IMR-90 (cell line): ENCODE results near the gene SYMPK. TPM values are rescaled to one million over a fixed set of nuclear protein-coding genes. Genes with fewer than 3 reads are reported as not detected.
"Not testable (repeated sequence)": the region's sequence is repeated elsewhere in the genome, so short reads cannot be mapped to it uniquely, and the experiment has no call there.

Experiments used
- ATAC-seq: fragments of 200-7000 bp; cut with Tn5 transposase; 2 replicates; pipeline ENCODE4 v1.9.1; 2020; ENCODE audit warnings: low read depth, mild to moderate bottlenecking, moderate library complexity
- BruUV-seq: library from RNA; stranded (reverse); fragments of 400-500 nt; replicated peaks from 2 replicates; lab custom pipeline; 2021; lab: Mats Ljungman, UMichigan
- CTCF ChIA-PET: fragments of 300-600 bp; formaldehyde crosslinking; extraction: SDS; loops from one replicate; lab custom pipeline; 2021; ENCODE audit warnings: antibody characterized with exemption; lab: Yijun Ruan, JAX
- POLR2A ChIA-PET: fragments of 300-600 bp; sonication (Branson Sonifier 250); formaldehyde crosslinking; loops from one replicate; lab custom pipeline; 2022; ENCODE audit warnings: antibody characterized with exemption; ENCODE audit not compliant: unreplicated experiment; lab: Charles Lee
- DNase-seq: peaks from one replicate; pipeline ENCODE4 v3.0.0; 2013
- H2AFZ ChIP-seq: replicated peaks from 2 replicates; pipeline ENCODE3; 2013; ENCODE audit warnings: low read length, mild to moderate bottlenecking; ENCODE audit not compliant: poor library complexity
- H2AK5ac ChIP-seq: 2 replicates; pipeline ENCODE4 v1.6.1; 2013; ENCODE audit warnings: low read depth, low read length, inconsistent platforms
- H2AK9ac ChIP-seq: replicated peaks from 2 replicates; pipeline ENCODE3; 2013; ENCODE audit warnings: mild to moderate bottlenecking, low read depth, low read length, moderate library complexity; ENCODE audit not compliant: poor library complexity
- H2BK120ac ChIP-seq: 2 replicates; pipeline ENCODE4 v1.6.1; 2013; ENCODE audit warnings: low read depth, low read length, inconsistent platforms
- H2BK15ac ChIP-seq: 3 replicates; pipeline ENCODE4 v1.6.1; 2013; ENCODE audit warnings: low read depth, low read length, inconsistent platforms
- H2BK20ac ChIP-seq: 2 replicates; pipeline ENCODE4 v1.6.1; 2013; ENCODE audit warnings: low read depth, mild to moderate bottlenecking, inconsistent platforms, low read length, moderate library complexity
- H2BK5ac ChIP-seq: 2 replicates; pipeline ENCODE4 v1.6.1; 2013; ENCODE audit warnings: mild to moderate bottlenecking, low read depth, low read length, inconsistent platforms; ENCODE audit not compliant: poor library complexity, severe bottlenecking
- H3K14ac ChIP-seq: replicated peaks from 2 replicates; pipeline ENCODE4 v1.6.1; 2013; ENCODE audit warnings: low read depth, low read length, inconsistent platforms
- H3K18ac ChIP-seq: 2 replicates; pipeline ENCODE4 v1.6.1; 2013; ENCODE audit warnings: low read depth, low read length, control low read depth
- H3K23ac ChIP-seq: 2 replicates; pipeline ENCODE4 v1.6.1; 2013; ENCODE audit warnings: low read depth, low read length, inconsistent platforms
- H3K27ac ChIP-seq: 2 replicates; pipeline ENCODE4 v1.5.1; 2013; ENCODE audit warnings: mild to moderate bottlenecking, control low read depth, low read length; ENCODE audit not compliant: insufficient read depth
- H3K27me3 ChIP-seq: 2 replicates; pipeline ENCODE4 v1.6.1; 2013; ENCODE audit warnings: low read length; ENCODE audit not compliant: control insufficient read depth, insufficient read depth
- H3K36me3 ChIP-seq: 2 replicates; pipeline ENCODE4 v1.6.1; 2013; ENCODE audit warnings: low read length, mixed read lengths; ENCODE audit not compliant: control insufficient read depth, insufficient read depth
- H3K4ac ChIP-seq: 2 replicates; pipeline ENCODE4 v1.6.1; 2013; ENCODE audit warnings: low read depth, low read length, inconsistent platforms
- H3K4me1 ChIP-seq: 2 replicates; pipeline ENCODE4 v1.6.1; 2013; ENCODE audit warnings: low read length, mixed read lengths; ENCODE audit not compliant: control insufficient read depth, insufficient read depth
- H3K4me2 ChIP-seq: 2 replicates; pipeline ENCODE4 v1.6.1; 2013; ENCODE audit warnings: low read depth, mild to moderate bottlenecking, control low read depth, low read length, moderate library complexity
- H3K4me3 ChIP-seq: 2 replicates; pipeline ENCODE4 v1.5.1; 2013; ENCODE audit warnings: low read depth, mild to moderate bottlenecking, control low read depth, low read length, moderate library complexity; ENCODE audit not compliant: insufficient read depth
- H3K56ac ChIP-seq: 2 replicates; pipeline ENCODE4 v1.6.1; 2013; ENCODE audit warnings: low read length, inconsistent platforms; ENCODE audit not compliant: insufficient read depth; ENCODE audit errors: extremely low read depth
- H3K79me1 ChIP-seq, 2 experiments: 2 replicates each; pipeline ENCODE4 v1.6.1; 2013; ENCODE audit warnings: low read length in 2 of 2, inconsistent platforms in 1 of 2, low read depth in 1 of 2
- H3K9ac ChIP-seq: 2 replicates; pipeline ENCODE4 v1.6.1; 2013; ENCODE audit warnings: low read depth, low read length, control low read depth
- H3K9me1 ChIP-seq: 2 replicates; pipeline ENCODE4 v1.6.1; 2013; ENCODE audit warnings: low read length, inconsistent platforms; ENCODE audit not compliant: insufficient read depth
- H3K9me3 ChIP-seq: 2 replicates; pipeline ENCODE4 v1.6.1; 2013; ENCODE audit warnings: low read length; ENCODE audit not compliant: control insufficient read depth, insufficient read depth
- H4K20me1 ChIP-seq: 2 replicates; pipeline ENCODE4 v1.6.1; 2013; ENCODE audit warnings: low read length, inconsistent platforms; ENCODE audit not compliant: insufficient read depth
- H4K5ac ChIP-seq: 2 replicates; pipeline ENCODE4 v1.6.1; 2013; ENCODE audit warnings: mild to moderate bottlenecking, low read depth, low read length, control low read depth
- H4K8ac ChIP-seq, 2 experiments: 2 replicates each; pipeline ENCODE4 v1.6.1; 2013; ENCODE audit warnings: low read depth in 2 of 2, low read length in 2 of 2, control low read depth in 1 of 2, inconsistent platforms in 1 of 2
- H4K91ac ChIP-seq: 2 replicates; pipeline ENCODE4 v1.6.1; 2013; ENCODE audit warnings: low read depth, low read length, inconsistent platforms; ENCODE audit not compliant: insufficient read depth
- WGBS, 2 experiments: methylation state at CpG; one replicate each; pipeline versions ENCODE4 v1.1.5 to v1.1.7; 2013; ENCODE audit warnings: missing lambda C conversion rate in 2 of 2; ENCODE audit not compliant: insufficient read length in 1 of 2; ENCODE audit errors: extremely low coverage in 2 of 2; 5-methylcytosine and 5-hydroxymethylcytosine counted together
- dilution Hi-C: fragments of 300-500 bp; cut with HindIII; formaldehyde crosslinking; loops from one replicate; pipeline ENCODE4 v1.14.3; 2018; ENCODE audit warnings: low sequenced_read_pairs; ENCODE audit not compliant: unreplicated experiment
- in situ Hi-C: fragments of 300-500 bp; cut with MboI; formaldehyde crosslinking; loops from 3 replicates; pipeline ENCODE4 v1.14.3; 2019; ENCODE audit warnings: low sequenced_read_pairs, inconsistent platforms, mixed read lengths
- intact Hi-C: fragments of 100-400 bp; cut with micrococcal nuclease; formaldehyde crosslinking; loops from 2 replicates; pipeline ENCODE4 v1.10.0; 2022
- polyA plus RNA-seq, 3 experiments: library from polyadenylated mRNA; depleted of rRNA; stranded (reverse); fragments of >200 nt; gene quantifications; 2 replicates each; pipeline ENCODE4 v1.2.3, GENCODE V29; 2012; ENCODE audit warnings: low replicate concordance in 1 of 3
- total RNA-seq: library from RNA; depleted of rRNA; stranded (reverse); fragments of >200 nt; gene quantifications from 2 replicates; pipeline ENCODE4 v1.2.3, GENCODE V29; 2012

SYMPK gene
- total and polyA plus RNA-seq, 2 of the 4 experiments (the other 2 are of a cell fraction): 35.3 to 71.5 TPM

- H2AFZ ChIP-seq, H3K4me3 ChIP-seq, H3K18ac ChIP-seq, H3K4me2 ChIP-seq, H2BK5ac ChIP-seq, H2BK20ac ChIP-seq, in situ Hi-C loops, intact Hi-C loops, H2BK120ac ChIP-seq, DNase-seq, BruUV-seq, dilution Hi-C loops, H4K8ac ChIP-seq, POLR2A ChIA-PET, H3K23ac ChIP-seq, H2BK15ac ChIP-seq, H3K4me1 ChIP-seq, H4K20me1 ChIP-seq, H3K9me3 ChIP-seq, H3K14ac ChIP-seq, H4K5ac ChIP-seq, H3K4ac ChIP-seq, H3K27me3 ChIP-seq, ATAC-seq, H3K9ac ChIP-seq, H3K27ac ChIP-seq, H3K56ac ChIP-seq, H4K91ac ChIP-seq, H2AK5ac ChIP-seq, H3K9me1 ChIP-seq: not testable (repeated sequence)
- Histone ChIP-seq H2AK9ac (peak overlapping the region; percentile 55), H3K79me1 (peaks cover 8 to 15% of the 10 kb centered on the region in 2 experiments), H3K36me3 (peaks cover 32% of the 10 kb centered on the region)
- WGBS, 2 experiments: 90% methylated on average over 5 of the region's 12 CpGs; no CpG with 5 or more reads in 1 of the 2 experiments
- CTCF ChIA-PET: interaction anchor here (0.7 kb wide), 1 partner anchor 32 kb away, joined by 4 read pairs; no protein-coding TSS in a partner anchor
Observed at GRCh38 chr19:45895983-45896599, 33.1 kb upstream of the SYMPK start.
